ENCODE data around the gene QRICH1.

QRICH1 gene

DNA sequence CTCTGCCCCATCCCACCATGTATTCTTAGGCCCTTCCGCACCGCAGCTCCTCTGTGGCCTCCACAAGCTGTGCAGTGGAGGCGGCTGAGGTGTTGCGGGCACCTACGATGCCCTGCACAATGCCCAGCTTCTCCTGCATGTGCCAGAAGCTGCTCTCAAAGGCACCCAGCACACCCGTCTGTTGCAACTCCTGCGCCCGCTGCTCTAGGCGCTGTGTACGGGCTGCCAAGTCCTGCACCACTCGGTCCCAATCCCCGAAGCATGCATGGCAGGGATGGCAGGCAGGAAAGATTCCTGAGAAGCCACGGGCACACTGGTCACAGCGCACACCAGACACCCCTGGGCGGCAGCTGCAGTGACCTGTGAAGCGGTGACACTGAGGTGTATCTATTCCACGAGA lies 29.8 kb upstream of the QRICH1 start:
- no peak overlapping the region for H2AFZ ChIP-seq (ENCODE audit: low read depth)
- peaks cover 12% of the 10 kb centered on the region; the same call in 1 of the 2 replicates for H3K79me2 ChIP-seq (ENCODE audit: insufficient read depth, low read depth)
- TF ChIP-seq, protein P1, sequence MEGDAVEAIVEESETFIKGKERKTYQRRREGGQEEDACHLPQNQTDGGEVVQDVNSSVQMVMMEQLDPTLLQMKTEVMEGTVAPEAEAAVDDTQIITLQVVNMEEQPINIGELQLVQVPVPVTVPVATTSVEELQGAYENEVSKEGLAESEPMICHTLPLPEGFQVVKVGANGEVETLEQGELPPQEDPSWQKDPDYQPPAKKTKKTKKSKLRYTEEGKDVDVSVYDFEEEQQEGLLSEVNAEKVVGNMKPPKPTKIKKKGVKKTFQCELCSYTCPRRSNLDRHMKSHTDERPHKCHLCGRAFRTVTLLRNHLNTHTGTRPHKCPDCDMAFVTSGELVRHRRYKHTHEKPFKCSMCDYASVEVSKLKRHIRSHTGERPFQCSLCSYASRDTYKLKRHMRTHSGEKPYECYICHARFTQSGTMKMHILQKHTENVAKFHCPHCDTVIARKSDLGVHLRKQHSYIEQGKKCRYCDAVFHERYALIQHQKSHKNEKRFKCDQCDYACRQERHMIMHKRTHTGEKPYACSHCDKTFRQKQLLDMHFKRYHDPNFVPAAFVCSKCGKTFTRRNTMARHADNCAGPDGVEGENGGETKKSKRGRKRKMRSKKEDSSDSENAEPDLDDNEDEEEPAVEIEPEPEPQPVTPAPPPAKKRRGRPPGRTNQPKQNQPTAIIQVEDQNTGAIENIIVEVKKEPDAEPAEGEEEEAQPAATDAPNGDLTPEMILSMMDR (conservative IDR thresholded peaks at IDR 0.05; ENCODE audit: low read depth, low read length), result no peak
- no peak overlapping the region for H3K27ac ChIP-seq
- no peaks in the 10 kb centered on the region for H3K36me3 ChIP-seq (ENCODE audit: insufficient read depth)
- no peaks in the 10 kb centered on the region for H3K27me3 ChIP-seq (ENCODE audit: insufficient read depth, low read depth)
- H3K4me3 ChIP-seq (IDR thresholded peaks at IDR 0.05; ENCODE audit: insufficient read depth, low read depth, low read length), result no peak overlapping the region
- peaks cover 4% of the 10 kb centered on the region for H3K4me1 ChIP-seq (ENCODE audit: low read depth, poor library complexity, severe bottlenecking)
- H4K20me1 ChIP-seq (ENCODE audit: insufficient read depth), result no peaks in the 10 kb centered on the region
- no peak overlapping the region for H3K9ac ChIP-seq
- no peak overlapping the region for H3K4me2 ChIP-seq

DNA sequence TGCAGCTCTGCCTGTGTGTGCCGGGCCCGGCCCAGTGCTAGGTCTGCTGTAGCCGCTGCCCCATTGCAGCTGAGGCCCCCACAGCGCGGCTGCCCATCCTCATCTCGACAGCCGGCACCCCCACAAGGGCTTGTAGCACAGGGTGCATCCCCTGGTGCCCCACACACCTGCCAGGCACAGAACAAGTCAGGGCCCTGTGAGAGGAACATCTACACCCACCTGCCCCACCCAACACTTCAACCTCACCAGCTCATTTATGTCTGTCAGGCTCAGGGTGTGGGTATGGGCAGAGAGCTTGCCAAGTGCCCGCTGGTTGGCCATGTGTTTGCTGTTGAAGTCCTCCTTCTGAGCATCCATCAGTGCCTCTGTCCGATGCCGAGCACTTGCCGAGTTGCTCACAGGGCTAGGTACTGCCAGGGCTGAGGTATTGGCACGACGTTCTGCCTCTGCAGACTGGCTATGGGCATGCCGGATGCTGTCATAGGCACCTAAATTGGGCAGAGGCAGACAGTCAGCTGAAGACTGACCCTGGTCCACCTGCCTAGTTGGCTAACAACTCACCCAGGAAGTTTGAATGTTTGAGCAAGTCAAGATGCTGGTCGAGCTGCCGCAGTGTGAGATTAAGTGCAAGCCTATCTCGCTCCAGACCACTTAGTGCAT lies 29.1 kb upstream of the QRICH1 start:
- Histone ChIP-seq H3K4me2 (no peak overlapping the region), H3K27ac (no peak overlapping the region), H3K36me3 (ENCODE audit: insufficient read depth) (no peaks in the 10 kb centered on the region), H3K9ac (no peak overlapping the region), H3K4me1 (ENCODE audit: low read depth, poor library complexity, severe bottlenecking) (peaks cover 4% of the 10 kb centered on the region), H4K20me1 (ENCODE audit: insufficient read depth) (no peaks in the 10 kb centered on the region), H3K79me2 (ENCODE audit: insufficient read depth, low read depth) (peaks cover 12% of the 10 kb centered on the region; the same call in 1 of the 2 replicates), H3K27me3 (ENCODE audit: insufficient read depth, low read depth) (no peaks in the 10 kb centered on the region), H2AFZ (ENCODE audit: low read depth) (no peak overlapping the region), H3K4me3 (IDR thresholded peaks at IDR 0.05; ENCODE audit: insufficient read depth, low read depth, low read length) (no peak overlapping the region)
- TF ChIP-seq, protein P1 (conservative IDR thresholded peaks at IDR 0.05; ENCODE audit: low read depth, low read length), result no peak

- Histone ChIP-seq H4K20me1 (ENCODE audit: insufficient read depth) (no peaks in the 10 kb centered on the region), H3K4me2 (no peak overlapping the region), H3K36me3 (ENCODE audit: insufficient read depth) (no peaks in the 10 kb centered on the region), H3K27me3 (ENCODE audit: insufficient read depth, low read depth) (no peaks in the 10 kb centered on the region), H3K4me1 (ENCODE audit: low read depth, poor library complexity, severe bottlenecking) (peaks cover 4% of the 10 kb centered on the region), H3K4me3 (IDR thresholded peaks at IDR 0.05; ENCODE audit: insufficient read depth, low read depth, low read length) (no peak overlapping the region), H3K27ac (no peak overlapping the region), H3K79me2 (ENCODE audit: insufficient read depth, low read depth) (peaks cover 12% of the 10 kb centered on the region; the same call in 1 of the 2 replicates), H2AFZ (ENCODE audit: low read depth) (no peak overlapping the region), H3K9ac (no peak overlapping the region)
- TF ChIP-seq, protein P1 (conservative IDR thresholded peaks at IDR 0.05; ENCODE audit: low read depth, low read length), result no peak
Measured at GRCh38 chr3:49122451-49122850, 28.6 kb upstream of the QRICH1 start.

DNA sequence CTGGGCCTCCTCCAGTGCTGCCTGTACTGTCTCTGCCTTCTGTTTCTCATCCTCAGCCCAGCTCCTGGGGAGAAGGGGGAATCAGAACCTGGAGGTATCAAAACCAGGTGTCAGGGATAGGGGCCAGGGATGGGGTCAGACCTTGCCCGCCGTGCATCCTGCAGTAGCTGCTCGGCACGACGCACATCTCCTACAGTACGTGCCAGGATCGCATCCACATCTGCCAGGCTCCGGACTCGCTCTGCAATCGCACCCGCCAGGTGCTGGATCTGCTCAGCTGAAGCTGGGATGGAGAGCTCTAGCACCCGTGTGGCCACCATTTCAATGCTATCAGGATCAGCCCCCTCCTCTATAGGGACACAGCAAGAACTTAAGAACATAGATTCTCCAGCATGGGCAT lies 28.2 kb upstream of the QRICH1 start:
- H3K27me3 ChIP-seq (ENCODE audit: insufficient read depth, low read depth), result no peaks in the 10 kb centered on the region
- TF ChIP-seq, protein P1 (conservative IDR thresholded peaks at IDR 0.05; ENCODE audit: low read depth, low read length), result no peak
- no peaks in the 10 kb centered on the region for H4K20me1 ChIP-seq (ENCODE audit: insufficient read depth)
- peaks cover 12% of the 10 kb centered on the region; the same call in 1 of the 2 replicates for H3K79me2 ChIP-seq (ENCODE audit: insufficient read depth, low read depth)
- H3K4me2 ChIP-seq, result no peak overlapping the region
- no peak overlapping the region for H3K27ac ChIP-seq
- no peak overlapping the region for H2AFZ ChIP-seq (ENCODE audit: low read depth)
- H3K4me1 ChIP-seq (ENCODE audit: low read depth, poor library complexity, severe bottlenecking), result peaks cover 4% of the 10 kb centered on the region
- H3K9ac ChIP-seq, result no peak overlapping the region
- H3K4me3 ChIP-seq (IDR thresholded peaks at IDR 0.05; ENCODE audit: insufficient read depth, low read depth, low read length), result no peak overlapping the region
- no peaks in the 10 kb centered on the region for H3K36me3 ChIP-seq (ENCODE audit: insufficient read depth)

All from KMS-11 (cell line).